ENCODE results near the gene SLF2.
A peak's percentile ranks its signal among the peaks of the same experiment; 100 is the strongest.
"Not testable (repeated sequence)": the region's sequence is repeated elsewhere in the genome, so short reads cannot be mapped to it uniquely, and the experiment has no call there.

SLF2 gene

GRCh38 chr10:100967332-100967731, 54.6 kb downstream of the SLF2 start:
- no peak for DNase-seq

- DNase-seq = no peak
Observed at GRCh38 chr10:100968062-100968736, 55.4 kb downstream of the SLF2 start.

- DNase-seq = no peak
Observed at GRCh38 chr10:100968863-100969186, 56.1 kb downstream of the SLF2 start.

GRCh38 chr10:100969187-100970075, 56.7 kb downstream of the SLF2 start, which contains the start of gene SEMA4G:
Gene SEMA4G (plus strand): TSS chr10:100969504. CDS start chr10:100972913, 3,409 bp downstream.
- DNase-seq = peak; percentile 77

- DNase-seq = peak; percentile 70
Observed at GRCh38 chr10:100970076-100970913, 57.5 kb downstream of the SLF2 start.

GRCh38 chr10:100970914-100971811, 58.4 kb downstream of the SLF2 start:
- no peak for DNase-seq

- DNase-seq = no peak
Observed at GRCh38 chr10:100972115-100972903, 59.5 kb downstream of the SLF2 start.

- no peak for DNase-seq
Observed at GRCh38 chr10:100972904-100973535, 60.3 kb downstream of the SLF2 start.

GRCh38 chr10:100975397-100975796, 62.6 kb downstream of the SLF2 start:
- not testable (repeated sequence) for DNase-seq

- no peak for DNase-seq
Observed at GRCh38 chr10:100976906-100977305, 64.1 kb downstream of the SLF2 start.

- DNase-seq = no peak
Observed at GRCh38 chr10:100977436-100977835, 64.7 kb downstream of the SLF2 start.

GRCh38 chr10:100978121-100978900, 65.5 kb downstream of the SLF2 start:
- DNase-seq = no peak

GRCh38 chr10:100978901-100979195, 66.1 kb downstream of the SLF2 start:
- no peak for DNase-seq

GRCh38 chr10:100979791-100980272, 67.1 kb downstream of the SLF2 start:
- DNase-seq = peak; percentile 46

GRCh38 chr10:100980311-100980710, 67.5 kb downstream of the SLF2 start:
- peak; percentile 54 for DNase-seq

- peak; percentile 34 for DNase-seq
Observed at GRCh38 chr10:100980711-100981110, 67.9 kb downstream of the SLF2 start.

- DNase-seq = no peak
Observed at GRCh38 chr10:100981178-100981772, 68.5 kb downstream of the SLF2 start.

GRCh38 chr10:100982916-100983830, 70.4 kb downstream of the SLF2 start:
- peak; percentile 58 for DNase-seq
